ENCODE results near the gene APBA2.
A peak's percentile ranks its signal among the peaks of the same experiment; 100 is the strongest.

APBA2 gene

GRCh38 chr15:28915041-28915810 lies 29.5 kb downstream of the APBA2 start:
- DNase-seq (ENCODE audit: low spot score) = no peak

- no peak for DNase-seq (ENCODE audit: low spot score)
Observed at GRCh38 chr15:28915935-28916334, 30.2 kb downstream of the APBA2 start.

- DNase-seq (ENCODE audit: low spot score) = no peak
Observed at GRCh38 chr15:28917791-28918140, 32.0 kb downstream of the APBA2 start.

- DNase-seq (ENCODE audit: low spot score) = no peak
Observed at GRCh38 chr15:28918141-28918983, 32.6 kb downstream of the APBA2 start.

- DNase-seq (ENCODE audit: low spot score) = peak; percentile 76
Observed at GRCh38 chr15:28919201-28919635, 33.4 kb downstream of the APBA2 start.

GRCh38 chr15:28919679-28920655 lies 34.2 kb downstream of the APBA2 start:
- DNase-seq (ENCODE audit: low spot score) = no peak

GRCh38 chr15:28920781-28921331 lies 35.1 kb downstream of the APBA2 start:
- no peak for DNase-seq (ENCODE audit: low spot score)

- no peak for DNase-seq (ENCODE audit: low spot score)
Observed at GRCh38 chr15:28921336-28921735, 35.6 kb downstream of the APBA2 start.

GRCh38 chr15:28921919-28922706 lies 36.3 kb downstream of the APBA2 start:
- DNase-seq (ENCODE audit: low spot score) = no peak

GRCh38 chr15:28922707-28923012 lies 36.9 kb downstream of the APBA2 start:
- DNase-seq (ENCODE audit: low spot score) = no peak

- DNase-seq (ENCODE audit: low spot score) = no peak
Observed at GRCh38 chr15:28923726-28924280, 38.0 kb downstream of the APBA2 start.

GRCh38 chr15:28927043-28927442 lies 41.3 kb downstream of the APBA2 start:
- DNase-seq (ENCODE audit: low spot score) = no peak

- DNase-seq (ENCODE audit: low spot score) = no peak
Observed at GRCh38 chr15:28929200-28929599, 43.4 kb downstream of the APBA2 start.

- no peak for DNase-seq (ENCODE audit: low spot score)
Observed at GRCh38 chr15:28930011-28930410, 44.2 kb downstream of the APBA2 start.

- DNase-seq (ENCODE audit: low spot score) = no peak
Observed at GRCh38 chr15:28930476-28931291, 44.9 kb downstream of the APBA2 start.

GRCh38 chr15:28931828-28932227 lies 46.1 kb downstream of the APBA2 start:
- no peak for DNase-seq (ENCODE audit: low spot score)

- no peak for DNase-seq (ENCODE audit: low spot score)
Observed at GRCh38 chr15:28932361-28932760, 46.6 kb downstream of the APBA2 start.

- DNase-seq (ENCODE audit: low spot score) = no peak
Observed at GRCh38 chr15:28933710-28934445, 48.1 kb downstream of the APBA2 start.

GRCh38 chr15:28934645-28935044 lies 48.9 kb downstream of the APBA2 start:
- no peak for DNase-seq (ENCODE audit: low spot score)

Measured in kidney tubule cell (primary cell).